ENCODE measurements around the gene ZNF106. TPM values are rescaled to one million over a fixed set of nuclear protein-coding genes. Genes with fewer than 3 reads are reported as not detected.

The ZNF106 gene
- total and polyA plus RNA-seq, 7 donors, result 10.9 to 107 (median 69.4) TPM

DNA sequence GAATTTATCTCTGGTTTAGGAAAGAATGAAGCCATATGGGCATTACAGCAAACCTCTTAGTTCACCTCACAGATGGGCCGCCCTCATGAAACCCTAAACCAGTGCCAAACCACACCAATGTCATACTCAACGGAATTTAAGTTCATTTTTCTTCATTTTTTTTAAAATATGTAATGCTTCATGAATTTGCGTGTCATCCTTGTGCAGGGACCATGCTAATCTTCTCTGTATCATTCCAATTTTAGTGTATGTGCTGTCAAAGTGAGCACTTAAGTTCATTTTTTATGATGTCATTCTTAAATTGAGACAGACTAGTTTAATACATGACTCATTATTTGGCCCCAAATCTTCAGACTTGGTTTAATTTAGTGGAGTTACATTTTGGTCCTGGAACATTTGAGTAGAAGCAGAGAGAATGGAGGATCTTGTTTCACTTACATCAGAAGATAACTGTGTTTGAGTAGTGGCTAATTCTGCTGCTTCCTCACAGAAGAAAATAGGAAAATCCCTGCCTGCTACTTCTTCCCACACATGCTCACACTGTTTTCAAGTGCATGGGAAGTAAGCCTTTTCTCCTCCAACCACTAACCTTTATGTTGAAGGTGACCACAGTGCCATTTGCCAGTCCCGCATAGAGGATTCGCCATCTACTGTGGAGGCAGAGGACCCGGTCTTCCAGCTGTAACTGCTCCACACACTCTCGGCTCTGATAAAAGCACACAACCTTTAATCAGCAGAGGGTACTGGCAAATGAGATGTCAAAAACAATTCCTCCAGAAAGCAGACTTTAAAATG is 63.3 kb downstream of the ZNF106 start:
- Histone ChIP-seq H3K4me3 (no peak overlapping the region), H3K4me1 (no peaks in the 10 kb centered on the region), H3K27me3 (no peaks in the 10 kb centered on the region), H3K27ac (no peak overlapping the region), H3K36me3 (peaks cover 30 to 100% (median 74%) of the 10 kb centered on the region in 4 donors), H3K9me3 (no peaks in the 10 kb centered on the region)
- no peak for DNase-seq
- TF ChIP-seq POLR2AphosphoS5 (IDR thresholded peaks at IDR 0.05) (no peak), POLR2A (IDR thresholded peaks at IDR 0.05) (no peak), EP300 (IDR thresholded peaks at IDR 0.05) (no peak)
- TF ChIP-seq, protein P1, sequence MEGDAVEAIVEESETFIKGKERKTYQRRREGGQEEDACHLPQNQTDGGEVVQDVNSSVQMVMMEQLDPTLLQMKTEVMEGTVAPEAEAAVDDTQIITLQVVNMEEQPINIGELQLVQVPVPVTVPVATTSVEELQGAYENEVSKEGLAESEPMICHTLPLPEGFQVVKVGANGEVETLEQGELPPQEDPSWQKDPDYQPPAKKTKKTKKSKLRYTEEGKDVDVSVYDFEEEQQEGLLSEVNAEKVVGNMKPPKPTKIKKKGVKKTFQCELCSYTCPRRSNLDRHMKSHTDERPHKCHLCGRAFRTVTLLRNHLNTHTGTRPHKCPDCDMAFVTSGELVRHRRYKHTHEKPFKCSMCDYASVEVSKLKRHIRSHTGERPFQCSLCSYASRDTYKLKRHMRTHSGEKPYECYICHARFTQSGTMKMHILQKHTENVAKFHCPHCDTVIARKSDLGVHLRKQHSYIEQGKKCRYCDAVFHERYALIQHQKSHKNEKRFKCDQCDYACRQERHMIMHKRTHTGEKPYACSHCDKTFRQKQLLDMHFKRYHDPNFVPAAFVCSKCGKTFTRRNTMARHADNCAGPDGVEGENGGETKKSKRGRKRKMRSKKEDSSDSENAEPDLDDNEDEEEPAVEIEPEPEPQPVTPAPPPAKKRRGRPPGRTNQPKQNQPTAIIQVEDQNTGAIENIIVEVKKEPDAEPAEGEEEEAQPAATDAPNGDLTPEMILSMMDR (IDR thresholded peaks at IDR 0.05), result no peak
- 93 to 94% methylated on average over 7 of the region's 7 CpGs for WGBS, 2 donors
- intact Hi-C loops (cut with DNase I), result no loop called here

DNA sequence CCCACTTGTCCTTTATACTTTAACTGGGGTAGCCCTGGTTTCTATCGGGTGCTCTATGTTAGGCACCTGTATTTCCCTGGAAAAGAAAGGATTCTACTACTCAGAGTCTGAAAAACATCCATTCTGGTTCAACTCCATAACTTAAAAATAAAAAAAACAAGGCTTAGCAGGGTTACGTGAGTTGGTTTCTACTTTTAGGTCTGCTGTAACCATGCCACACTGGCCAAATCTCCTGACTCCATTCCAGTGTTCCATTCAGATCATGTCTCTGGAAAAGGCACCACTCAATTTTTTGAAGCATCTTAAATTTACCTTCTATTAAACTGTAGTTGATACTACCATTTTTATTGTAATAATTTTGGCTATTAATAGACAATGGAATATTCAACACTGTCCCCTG is 69.6 kb downstream of the ZNF106 start:
- Histone ChIP-seq H3K27me3 (no peaks in the 10 kb centered on the region), H3K27ac (no peak overlapping the region), H3K4me3 (no peak overlapping the region), H3K4me1 (no peaks in the 10 kb centered on the region), H3K36me3 (peaks cover 29 to 100% (median 74%) of the 10 kb centered on the region in 4 donors), H3K9me3 (no peaks in the 10 kb centered on the region)
- 94 to 97% methylated on average over 2 of the region's 2 CpGs for WGBS, 2 donors
- DNase-seq, result no peak
- no peak for TF ChIP-seq POLR2AphosphoS5 (IDR thresholded peaks at IDR 0.05)
- TF ChIP-seq EP300 (IDR thresholded peaks at IDR 0.05), result no peak
- TF ChIP-seq, protein P1 (IDR thresholded peaks at IDR 0.05), result no peak
- TF ChIP-seq POLR2A (IDR thresholded peaks at IDR 0.05), result no peak
- intact Hi-C loops (cut with DNase I), result no loop called here

DNA sequence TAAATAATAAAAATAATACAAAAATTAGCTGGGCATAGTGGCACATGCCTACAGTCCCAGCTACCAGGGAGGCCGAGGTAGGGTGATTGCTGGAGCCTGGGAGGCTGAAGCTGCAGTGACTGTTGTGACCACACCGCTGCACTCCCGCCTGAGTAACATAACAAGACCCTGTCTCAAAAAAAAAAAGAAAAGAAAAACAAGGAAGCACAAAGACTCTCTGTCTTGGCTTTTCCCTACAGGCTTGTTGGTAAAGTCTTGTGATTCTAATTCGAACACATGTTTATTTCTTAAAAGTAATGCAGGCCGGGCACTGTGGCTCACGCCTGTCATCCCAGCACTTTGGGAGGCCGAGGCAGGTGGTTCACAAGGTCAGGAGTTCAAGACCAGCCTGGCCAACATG is 71.6 kb downstream of the ZNF106 start:
- TF ChIP-seq, protein P1 (IDR thresholded peaks at IDR 0.05), result no peak
- TF ChIP-seq POLR2A (IDR thresholded peaks at IDR 0.05) (no peak), EP300 (IDR thresholded peaks at IDR 0.05) (no peak)
- no peak for DNase-seq
- H3K4me1 ChIP-seq, result no peaks in the 10 kb centered on the region
- no peak overlapping the region for H3K27ac ChIP-seq
- no peaks in the 10 kb centered on the region for H3K27me3 ChIP-seq
- H3K4me3 ChIP-seq, result no peak overlapping the region
- intact Hi-C loops (cut with DNase I), result no loop called here
- H3K36me3 ChIP-seq, result peaks cover 20 to 100% (median 69%) of the 10 kb centered on the region in 4 donors
- H3K9me3 ChIP-seq, result no peaks in the 10 kb centered on the region
- 91 to 96% methylated on average over 7 of the region's 7 CpGs for WGBS, 2 donors

DNA sequence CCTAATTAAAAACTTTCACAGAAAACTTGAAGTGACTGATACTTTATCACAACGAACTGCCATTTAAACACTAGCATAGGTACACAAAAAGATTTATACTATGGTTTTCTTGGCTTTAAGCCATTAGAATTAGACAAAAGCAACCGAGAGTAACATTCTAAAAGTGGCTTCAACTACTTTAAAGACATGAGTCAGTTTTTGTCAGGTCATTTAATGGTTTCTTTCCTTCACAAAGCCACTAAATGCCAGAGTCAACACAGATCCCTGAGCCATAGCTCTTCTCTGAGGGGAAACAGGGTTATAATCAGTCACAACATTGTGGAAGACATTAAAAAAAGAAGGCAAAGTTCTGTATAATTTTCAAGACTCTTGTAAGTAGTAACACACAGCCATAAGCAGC is 77.0 kb downstream of the ZNF106 start:
- Histone ChIP-seq H3K27ac (no peak overlapping the region), H3K36me3 (peaks cover 7 to 88% (median 46%) of the 10 kb centered on the region in 4 donors), H3K4me1 (no peaks in the 10 kb centered on the region), H3K9me3 (no peaks in the 10 kb centered on the region), H3K27me3 (no peaks in the 10 kb centered on the region), H3K4me3 (no peak overlapping the region)
- intact Hi-C loops (cut with DNase I), result no loop called here
- WGBS, 2 donors, result 22 to 67% methylated on average over 2 of the region's 2 CpGs
- no peak for TF ChIP-seq POLR2AphosphoS5 (IDR thresholded peaks at IDR 0.05)
- TF ChIP-seq EP300 (IDR thresholded peaks at IDR 0.05), result no peak
- TF ChIP-seq, protein P1 (IDR thresholded peaks at IDR 0.05), result no peak
- TF ChIP-seq POLR2A (IDR thresholded peaks at IDR 0.05), result no peak
- no peak for DNase-seq

All from sigmoid colon (tissue), 7 donors.